ENCODE measurements around the gene FLNB. TPM values are rescaled to one million over a fixed set of nuclear protein-coding genes. Genes with fewer than 3 reads are reported as not detected.

Gene FLNB
- total and polyA plus RNA-seq, 2 of the 13 experiments (the other 11 are each of a cell fraction or from before 2014, with no cell fraction given), result 106 to 130 TPM

- TF ChIP-seq NFAT5 (CRISPR knock-in tag; IDR thresholded peaks at IDR 0.05) (no peak), HMG20A (CRISPR knock-in tag; IDR thresholded peaks at IDR 0.05; ENCODE audit: borderline replicate concordance) (peak; percentile 81; the same call in 1 of the 2 replicates), RFXAP (CRISPR knock-in tag; IDR thresholded peaks at IDR 0.05; ENCODE audit: borderline replicate concordance) (no peak), FOXJ3 (CRISPR knock-in tag; IDR thresholded peaks at IDR 0.05; ENCODE audit: borderline replicate concordance) (peak; percentile 69), EEA1 (CRISPR knock-in tag; IDR thresholded peaks at IDR 0.05; ENCODE audit: borderline replicate concordance) (no peak), ERF (CRISPR knock-in tag; IDR thresholded peaks at IDR 0.05) (0 out of 2 replicates have a peak, but pooled peaks have one; percentile 52), ZNF773 (CRISPR knock-in tag; IDR thresholded peaks at IDR 0.05; ENCODE audit: borderline replicate concordance) (no peak), ZKSCAN8 (CRISPR knock-in tag; IDR thresholded peaks at IDR 0.05; ENCODE audit: borderline replicate concordance) (no peak), ZNF674 (CRISPR knock-in tag; IDR thresholded peaks at IDR 0.05; ENCODE audit: low read depth) (no peak), CHD2 (IDR thresholded peaks at IDR 0.05; ENCODE audit: low read depth, low read length) (peak; percentile 57), ZNF629 (CRISPR knock-in tag; conservative IDR thresholded peaks at IDR 0.05) (no peak), SALL2 (CRISPR knock-in tag; IDR thresholded peaks at IDR 0.05) (no peak), ELF4 (CRISPR knock-in tag; IDR thresholded peaks at IDR 0.05; ENCODE audit: borderline replicate concordance) (no peak), TARDBP (CRISPR knock-in tag; IDR thresholded peaks at IDR 0.05) (peak; percentile 62; the same call in 1 of the 2 replicates), ZFP90 (CRISPR knock-in tag; IDR thresholded peaks at IDR 0.05; ENCODE audit: borderline replicate concordance) (no peak), GLI4 (CRISPR knock-in tag; IDR thresholded peaks at IDR 0.05; ENCODE audit: borderline replicate concordance) (no peak), HDAC6 (IDR thresholded peaks at IDR 0.05; ENCODE audit: low read depth, low read length) (no peak), MXD4 (CRISPR knock-in tag; IDR thresholded peaks at IDR 0.05) (no peak), ZNF839 (CRISPR knock-in tag; IDR thresholded peaks at IDR 0.05; ENCODE audit: borderline replicate concordance) (no peak), ZNF234 (CRISPR knock-in tag; conservative IDR thresholded peaks at IDR 0.05) (no peak), NR2F1 (CRISPR knock-in tag; IDR thresholded peaks at IDR 0.05) (peak; percentile 95 to 99), ZNF468 (CRISPR knock-in tag; IDR thresholded peaks at IDR 0.05) (no peak), ZNF382 (CRISPR knock-in tag; IDR thresholded peaks at IDR 0.05; ENCODE audit: borderline replicate concordance) (no peak), TRIM24 (CRISPR knock-in tag; IDR thresholded peaks at IDR 0.05) (no peak), ZSCAN12 (CRISPR knock-in tag; IDR thresholded peaks at IDR 0.05) (no peak)
- TF ChIP-seq, protein P1, sequence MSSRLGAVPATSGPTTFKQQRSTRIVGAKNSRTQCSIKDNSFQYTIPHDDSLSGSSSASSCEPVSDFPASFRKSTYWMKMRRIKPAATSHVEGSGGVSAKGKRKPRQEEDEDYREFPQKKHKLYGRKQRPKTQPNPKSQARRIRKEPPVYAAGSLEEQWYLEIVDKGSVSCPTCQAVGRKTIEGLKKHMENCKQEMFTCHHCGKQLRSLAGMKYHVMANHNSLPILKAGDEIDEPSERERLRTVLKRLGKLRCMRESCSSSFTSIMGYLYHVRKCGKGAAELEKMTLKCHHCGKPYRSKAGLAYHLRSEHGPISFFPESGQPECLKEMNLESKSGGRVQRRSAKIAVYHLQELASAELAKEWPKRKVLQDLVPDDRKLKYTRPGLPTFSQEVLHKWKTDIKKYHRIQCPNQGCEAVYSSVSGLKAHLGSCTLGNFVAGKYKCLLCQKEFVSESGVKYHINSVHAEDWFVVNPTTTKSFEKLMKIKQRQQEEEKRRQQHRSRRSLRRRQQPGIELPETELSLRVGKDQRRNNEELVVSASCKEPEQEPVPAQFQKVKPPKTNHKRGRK (CRISPR knock-in tag; IDR thresholded peaks at IDR 0.05), result 0 out of 2 replicates have a peak, but pooled peaks have one; percentile 33
Observed at GRCh38 chr3:58188921-58189451, 180.8 kb downstream of the FLNB start (continued).
